ENCODE data around the gene ZFYVE21. TPM values are rescaled to one million over a fixed set of nuclear protein-coding genes. Genes with fewer than 3 reads are reported as not detected.

The ZFYVE21 gene
- total RNA-seq, 1 experiment from 2014 or later, result 49.7 TPM

GRCh38 chr14:103702497-103703432 lies 12.8 kb upstream of the ZFYVE21 start:
- Histone ChIP-seq H3K9ac (ENCODE audit: extremely low read depth, insufficient read length, low read length) (no peak overlapping the region), H4K20me1 (ENCODE audit: control insufficient read depth, insufficient read depth, insufficient read length) (no peaks in the 10 kb centered on the region), H2BK120ac (ENCODE audit: low read depth, low read length, poor library complexity, severe bottlenecking) (no peak overlapping the region), H3K23me2 (ENCODE audit: insufficient read length, low read depth, low read length, poor library complexity, severe bottlenecking) (no peaks in the 10 kb centered on the region), H3K14ac (ENCODE audit: insufficient read depth, low read length) (no peak overlapping the region), H3K4me2 (ENCODE audit: insufficient read depth, insufficient read length, low read length) (no peak overlapping the region), H3K9me3 (ENCODE audit: control insufficient read depth, low read depth, low read length) (no peaks in the 10 kb centered on the region), H2BK12ac (ENCODE audit: insufficient read length, low read depth, low read length) (no peak overlapping the region), H2AK5ac (ENCODE audit: insufficient read length, low read length) (no peak overlapping the region), H3K27ac (ENCODE audit: insufficient read length, low read depth, low read length) (no peak overlapping the region), H2BK5ac (ENCODE audit: insufficient read length, low read length) (no peak overlapping the region), H4K8ac (replicated peaks; ENCODE audit: insufficient read length, low read depth, low read length) (no peak overlapping the region), H3K79me1 (ENCODE audit: insufficient read depth, low read depth, low read length, poor library complexity, severe bottlenecking) (no peaks in the 10 kb centered on the region), H3K23ac (ENCODE audit: insufficient read length, low read depth, low read length) (no peak overlapping the region), H3K4me1 (ENCODE audit: insufficient read depth, low read length) (no peaks in the 10 kb centered on the region; the same call in 1 of the 2 replicates), H2BK20ac (ENCODE audit: low read depth, low read length, poor library complexity, severe bottlenecking) (no peak overlapping the region), H3K4ac (ENCODE audit: low read depth, low read length) (no peak overlapping the region), H4K91ac (ENCODE audit: insufficient read length, low read depth, low read length) (no peak overlapping the region), H3K79me2 (ENCODE audit: insufficient read depth, low read length) (no peaks in the 10 kb centered on the region), H3T11ph (ENCODE audit: low read length) (no peak overlapping the region), H4K5ac (ENCODE audit: insufficient read length, low read depth, low read length) (no peak overlapping the region), H3K27me3 (ENCODE audit: insufficient read depth, low read length) (no peaks in the 10 kb centered on the region), H2BK15ac (ENCODE audit: low read depth, low read length) (no peak overlapping the region), H2AFZ (ENCODE audit: low read length) (no peak overlapping the region), H3K56ac (ENCODE audit: insufficient read length, low read depth, low read length) (no peak overlapping the region), H3K18ac (ENCODE audit: insufficient read length, low read depth, low read length) (no peak overlapping the region)
- no peak overlapping the region for H3K4me3 Mint-ChIP-seq
- H3K4me1 Mint-ChIP-seq, result peaks cover 0 to 6% of the 10 kb centered on the region in 2 experiments
- no CpG with 5 or more reads among the region's 29 CpGs for WGBS (ENCODE audit: extremely low coverage, insufficient read length, low lambda C conversion rate)
- H3K27ac Mint-ChIP-seq, result peak overlapping the region in 1 of 3 experiments; percentile 65; a peak in 4 of 7 replicates
- no peak for DNase-seq
- no peak for TF ChIP-seq CTCF (conservative IDR thresholded peaks at IDR 0.05)
- H3K36me3 Mint-ChIP-seq (ENCODE audit: insufficient read depth in 1 of 3, low read depth in 3 of 3), result peaks cover 16 to 47% (median 44%) of the 10 kb centered on the region in 3 experiments; a peak in 6 of 7 replicates
- peaks cover 1% of the 10 kb centered on the region; the same call in 1 of the 2 replicates for H3K27me3 Mint-ChIP-seq (ENCODE audit: low read depth)
- no peaks in the 10 kb centered on the region; a peak in 1 of 5 replicates for H3K9me3 Mint-ChIP-seq
